Activated T-cell treated with anti-CD3 and anti-CD28 coated beads, Interleukin-2, amount 50 U/mL, for 4 hours (primary cell): ENCODE data around the gene CRYBG3. TPM values are rescaled to one million over a fixed set of nuclear protein-coding genes. Genes with fewer than 3 reads are reported as not detected.

Experiments used
- ATAC-seq, 2 donors: fragments of 200-7000 bp; cut with Tn5 transposase; one replicate each; pipeline ENCODE4 v1.10.0; 2021
- DNase-seq: peaks from one replicate; pipeline ENCODE4 v3.0.0-alpha.2; 2020
- H3K27me3 Mint-ChIP-seq: one replicate; pipeline ENCODE4 v1.8.0; 2021; ENCODE audit warnings: low read depth, mixed read lengths
- H3K36me3 Mint-ChIP-seq: one replicate; pipeline ENCODE4 v1.8.0; 2022; ENCODE audit warnings: mixed read lengths; ENCODE audit not compliant: insufficient read depth
- H3K4me1 Mint-ChIP-seq: one replicate; pipeline ENCODE4 v1.8.0; 2021; ENCODE audit warnings: low read depth, mixed read lengths
- H3K4me3 Mint-ChIP-seq: one replicate; pipeline ENCODE4 v1.8.0; 2021; ENCODE audit warnings: mild to moderate bottlenecking, moderate library complexity, mixed read lengths
- H3K9me3 Mint-ChIP-seq: one replicate; pipeline ENCODE4 v1.8.0; 2021; ENCODE audit warnings: mixed read lengths
- total RNA-seq, 3 donors: library from RNA; stranded (reverse); gene quantifications; one replicate each; pipeline ENCODE4 v1.2.1, GENCODE V29; 2021

Gene CRYBG3
- total RNA-seq, 3 donors from 2014 or later = 1.4 to 2.9 (median 2.3) TPM

DNA sequence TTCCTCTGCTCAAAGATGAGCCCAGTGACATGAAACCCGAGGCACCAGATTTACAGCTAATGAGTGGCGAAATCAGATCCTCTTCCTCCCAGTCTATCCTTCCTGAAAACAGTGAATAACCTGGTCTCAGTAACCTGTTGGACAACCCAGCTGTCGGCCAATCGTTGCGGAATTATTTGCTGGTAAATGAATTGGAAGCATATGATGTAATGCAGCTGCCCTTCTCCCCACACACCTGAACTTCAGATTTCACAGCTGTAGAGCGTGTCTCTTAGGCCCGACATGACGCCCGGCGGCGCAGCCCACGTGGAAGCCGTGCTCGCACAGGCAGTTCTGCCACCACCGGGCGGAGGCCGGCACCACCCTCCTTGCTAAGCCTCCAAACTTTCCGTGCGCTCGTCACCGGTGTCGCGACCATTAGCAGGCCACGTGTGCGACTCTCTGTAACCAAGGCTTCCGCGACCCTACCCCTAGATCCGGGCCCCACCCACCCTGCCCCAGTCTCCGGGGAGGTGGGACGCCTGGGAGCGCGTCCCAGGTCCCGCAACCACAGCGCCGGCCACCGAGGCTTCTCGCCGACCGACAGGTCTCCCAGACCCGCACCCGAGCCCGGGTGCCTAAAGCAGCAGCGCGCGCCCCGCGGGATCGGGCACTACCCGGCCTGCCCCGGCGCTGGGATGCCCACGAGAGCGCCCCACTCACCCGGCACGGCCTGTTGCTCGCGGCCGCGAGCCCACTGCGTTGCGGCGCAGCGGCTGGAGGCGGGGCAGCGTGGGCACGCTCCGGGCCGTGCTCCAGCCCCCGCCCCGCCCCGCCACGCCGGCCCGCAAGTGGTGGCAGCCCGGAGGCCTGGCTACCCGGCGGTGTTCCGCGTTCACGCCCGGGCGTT is 150.1 kb downstream of the CRYBG3 start, which contains the start of gene RIOX2:
Gene RIOX2, minus strand, starts transcription at position 753 of the 889 bp plus-strand sequence. CDS start 4,838 bp downstream, outside the sequence.
- Mint-ChIP-seq H3K36me3 (peaks cover 10% of the 10 kb centered on the region), H3K4me3 (peak within 1 kb of the TSS; percentile 86), H3K4me1 (peaks cover 54% of the 10 kb centered on the region), H3K27me3 (no peaks in the 10 kb centered on the region), H3K9me3 (no peaks in the 10 kb centered on the region)
- peak; percentile 92 for ATAC-seq
- DNase-seq = peak; percentile 77

DNA sequence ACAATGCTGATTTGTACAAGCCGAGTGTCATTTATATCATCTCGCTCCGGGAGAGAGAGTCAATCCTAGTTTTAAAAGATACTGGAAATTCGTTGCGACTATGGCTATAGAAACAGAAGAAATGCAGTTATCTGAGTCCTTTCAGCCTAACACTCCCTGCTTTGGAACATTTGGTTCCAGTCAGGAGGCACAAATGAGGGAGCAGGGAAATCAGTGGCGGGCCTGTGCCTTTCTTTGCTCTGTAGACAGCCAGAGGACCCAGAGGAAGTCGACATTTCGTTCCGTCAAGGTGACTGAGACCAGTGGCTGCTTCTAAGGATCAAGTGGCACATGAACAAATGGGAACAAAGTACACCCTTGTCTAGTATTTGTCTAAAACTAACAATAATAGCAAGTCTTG is 151.2 kb downstream of the CRYBG3 start:
- no peaks in the 10 kb centered on the region for H3K9me3 Mint-ChIP-seq
- peaks cover 4% of the 10 kb centered on the region for H3K36me3 Mint-ChIP-seq
- ATAC-seq (no peak), DNase-seq (no peak)
- peak overlapping the region; percentile 77 for H3K4me3 Mint-ChIP-seq
- no peaks in the 10 kb centered on the region for H3K27me3 Mint-ChIP-seq
- peaks cover 46% of the 10 kb centered on the region for H3K4me1 Mint-ChIP-seq

DNA sequence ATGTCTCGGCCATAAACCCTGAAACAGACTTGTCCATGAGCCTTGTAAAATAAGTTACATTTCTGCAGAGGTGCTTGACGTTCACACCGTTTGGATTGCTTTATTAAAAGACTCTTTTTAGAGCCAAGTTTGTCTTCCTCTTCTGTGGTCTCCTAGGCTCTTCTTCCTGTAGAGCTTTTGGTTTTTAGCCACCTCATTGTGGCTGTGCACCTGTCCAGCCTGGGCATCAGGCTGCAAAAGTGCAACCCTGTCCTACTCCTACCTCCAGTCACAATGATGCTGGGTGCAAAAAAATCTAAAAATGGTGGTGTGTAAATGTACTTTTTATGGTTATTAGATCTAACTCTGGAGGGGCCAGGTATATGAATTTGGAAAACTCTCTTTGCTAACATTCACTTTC is 153.2 kb downstream of the CRYBG3 start:
- ATAC-seq = no peak
- Mint-ChIP-seq H3K4me3 (no peak overlapping the region), H3K36me3 (peaks cover 4% of the 10 kb centered on the region), H3K9me3 (no peaks in the 10 kb centered on the region), H3K4me1 (peaks cover 26% of the 10 kb centered on the region), H3K27me3 (no peaks in the 10 kb centered on the region)
- DNase-seq = no peak

DNA sequence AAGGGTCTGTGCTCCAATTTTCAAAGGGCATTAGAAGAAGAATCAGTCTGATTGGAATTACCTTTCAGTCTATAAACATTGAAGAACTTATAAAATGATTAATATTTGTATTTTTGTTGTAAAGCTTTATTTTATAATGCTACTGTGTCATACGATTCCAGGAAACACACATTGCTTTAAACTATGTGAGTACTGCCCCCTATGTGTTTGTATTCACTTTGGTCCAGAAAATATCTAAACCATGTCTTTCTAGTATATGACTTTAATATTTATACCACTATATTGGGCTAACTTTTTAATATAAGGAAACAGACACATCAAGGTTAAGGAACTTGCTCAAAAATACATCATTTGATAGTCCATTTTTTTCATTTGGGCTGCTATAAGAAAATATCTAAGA is 153.7 kb downstream of the CRYBG3 start:
- H3K9me3 Mint-ChIP-seq = no peaks in the 10 kb centered on the region
- no peak overlapping the region for H3K4me3 Mint-ChIP-seq
- ATAC-seq (no peak), DNase-seq (no peak)
- H3K27me3 Mint-ChIP-seq = no peaks in the 10 kb centered on the region
- H3K36me3 Mint-ChIP-seq = no peaks in the 10 kb centered on the region
- H3K4me1 Mint-ChIP-seq = peaks cover 21% of the 10 kb centered on the region

DNA sequence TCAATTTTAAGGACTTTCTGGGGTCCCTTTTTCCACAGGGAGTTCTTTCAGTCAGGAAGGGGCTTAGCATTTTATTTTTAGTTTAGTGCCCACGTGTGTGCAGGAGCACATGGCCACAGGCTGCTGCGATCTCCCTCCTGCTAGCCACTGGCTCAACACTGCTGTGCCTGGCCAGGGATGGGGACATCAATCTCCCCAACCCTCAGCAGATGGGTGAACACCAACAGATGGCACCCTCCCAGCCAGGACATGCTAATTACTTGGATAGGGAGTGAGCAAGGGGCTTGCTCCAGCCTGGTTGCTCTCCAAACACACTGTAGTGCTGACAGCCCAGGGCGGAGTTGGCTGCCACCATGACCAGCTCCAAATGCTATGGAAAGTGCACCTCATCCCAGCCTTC is 157.8 kb downstream of the CRYBG3 start:
- no peak overlapping the region for H3K4me3 Mint-ChIP-seq
- no peaks in the 10 kb centered on the region for H3K27me3 Mint-ChIP-seq
- H3K4me1 Mint-ChIP-seq = peaks cover 5% of the 10 kb centered on the region
- H3K9me3 Mint-ChIP-seq = no peaks in the 10 kb centered on the region
- ATAC-seq = no peak
- H3K36me3 Mint-ChIP-seq = no peaks in the 10 kb centered on the region
- DNase-seq = no peak

DNA sequence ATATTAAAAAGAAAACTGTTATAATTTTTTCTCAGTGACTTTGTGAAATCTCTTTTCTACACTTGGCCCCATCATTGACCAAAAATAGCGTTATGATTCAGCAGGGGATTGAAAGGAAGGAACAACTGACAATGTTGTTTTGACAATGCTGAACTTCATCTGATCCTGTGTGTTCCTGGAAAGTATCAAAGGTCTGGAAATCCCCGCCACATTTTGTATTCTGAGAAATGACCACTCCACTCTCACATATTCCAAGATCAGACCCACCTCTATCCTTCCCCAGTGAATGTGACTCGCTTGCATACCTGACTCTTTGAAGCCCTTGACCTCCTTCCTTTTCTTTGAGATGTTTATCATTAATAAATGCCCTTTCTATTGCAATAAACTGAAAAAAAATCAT is 160.1 kb downstream of the CRYBG3 start:
- Mint-ChIP-seq H3K36me3 (no peaks in the 10 kb centered on the region), H3K9me3 (no peaks in the 10 kb centered on the region), H3K4me3 (no peak overlapping the region), H3K27me3 (no peaks in the 10 kb centered on the region), H3K4me1 (peaks cover 5% of the 10 kb centered on the region)
- ATAC-seq (peak in 1 of 2 donors; percentile 52), DNase-seq (no peak)

DNA sequence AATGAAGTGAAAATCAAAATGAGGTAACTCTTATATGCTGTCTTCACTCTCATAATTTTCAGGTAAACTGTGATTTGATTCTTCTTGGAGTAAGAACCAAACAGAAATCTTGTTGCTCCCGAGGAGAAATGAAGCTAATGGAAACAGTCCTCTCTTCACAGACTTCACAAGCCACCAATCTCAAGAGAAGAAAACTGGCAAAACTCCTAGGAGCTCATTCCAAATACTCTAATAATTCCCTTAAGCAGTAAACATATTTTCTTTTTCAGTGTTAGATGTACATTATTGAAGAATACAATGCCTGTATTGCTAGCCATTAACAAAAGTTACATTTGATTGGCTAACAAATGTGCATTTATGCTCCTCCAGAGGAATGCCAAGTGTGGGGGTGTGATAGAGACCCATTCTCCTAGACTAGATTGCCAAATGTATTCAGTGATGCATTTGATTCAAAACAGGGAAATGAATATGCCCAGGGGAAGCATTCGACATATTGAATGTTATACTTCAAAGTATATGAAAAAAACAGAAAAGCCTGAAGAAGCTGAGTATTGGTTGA is 162.2 kb downstream of the CRYBG3 start:
- no peak for DNase-seq
- Mint-ChIP-seq H3K4me3 (no peak overlapping the region), H3K9me3 (no peaks in the 10 kb centered on the region), H3K27me3 (no peaks in the 10 kb centered on the region), H3K4me1 (peaks cover 5% of the 10 kb centered on the region), H3K36me3 (no peaks in the 10 kb centered on the region)
- ATAC-seq = no peak

DNA sequence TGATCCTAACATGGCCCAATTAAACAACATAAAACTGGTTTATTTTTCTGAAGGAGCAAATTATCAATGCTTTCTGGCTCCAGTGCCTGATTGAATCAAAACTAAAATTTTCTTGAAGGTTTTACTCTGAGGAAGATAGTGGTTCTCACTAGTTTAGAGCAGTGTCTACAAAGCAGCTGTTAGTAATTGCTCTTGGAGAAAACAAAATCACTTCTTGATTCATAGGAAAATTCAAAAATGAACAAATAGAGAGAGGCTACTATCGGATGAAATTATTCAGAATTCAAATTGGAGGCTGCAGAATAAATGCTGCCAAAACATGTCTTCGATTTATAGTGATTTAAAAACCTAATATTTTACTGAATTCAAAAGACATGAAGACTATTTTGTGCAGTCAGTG is 165.5 kb downstream of the CRYBG3 start:
- H3K4me1 Mint-ChIP-seq = peaks cover 12% of the 10 kb centered on the region
- DNase-seq (no peak), ATAC-seq (no peak)
- no peak overlapping the region for H3K4me3 Mint-ChIP-seq
- no peaks in the 10 kb centered on the region for H3K9me3 Mint-ChIP-seq
- H3K36me3 Mint-ChIP-seq = no peaks in the 10 kb centered on the region
- no peaks in the 10 kb centered on the region for H3K27me3 Mint-ChIP-seq

DNA sequence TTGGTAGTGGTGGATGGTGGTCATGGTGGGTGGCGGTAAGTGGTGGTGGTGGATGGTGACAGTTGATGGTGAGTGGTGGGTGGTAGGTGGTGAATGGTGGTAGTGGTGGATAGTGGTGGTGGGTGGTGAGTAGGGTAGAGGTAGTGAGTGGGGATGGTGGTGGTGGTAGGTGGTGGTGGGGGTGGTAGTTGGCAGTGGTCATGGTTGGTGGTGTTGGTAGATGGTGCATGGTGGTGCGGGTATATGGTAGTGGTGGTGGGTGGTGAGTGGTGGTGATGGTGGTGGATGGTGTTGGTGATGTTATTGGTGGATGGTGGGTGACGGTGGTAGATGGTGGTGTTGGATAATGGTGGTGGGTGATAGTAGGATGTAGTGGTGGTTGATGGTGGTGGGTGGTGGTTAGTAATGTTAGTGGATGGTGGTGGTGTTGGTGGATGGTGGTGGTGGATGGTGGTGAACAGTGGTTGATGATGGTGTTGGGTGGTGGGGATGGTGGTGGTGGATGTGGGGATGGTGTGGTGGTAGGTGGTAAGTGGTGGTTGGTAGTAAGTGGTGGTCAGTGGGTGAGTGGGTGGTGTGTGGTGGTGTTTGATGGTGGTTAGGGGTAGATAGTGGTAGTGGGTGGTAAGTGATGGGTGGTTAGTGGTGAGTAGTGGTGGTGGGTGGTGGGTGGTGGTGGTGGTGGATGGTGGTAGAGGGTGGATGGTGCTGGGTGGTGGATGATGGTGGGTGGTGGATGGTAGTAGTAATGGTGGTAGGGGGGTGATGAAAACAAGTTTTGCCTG is 167.2 kb downstream of the CRYBG3 start:
- no peaks in the 10 kb centered on the region for H3K27me3 Mint-ChIP-seq
- H3K36me3 Mint-ChIP-seq = no peaks in the 10 kb centered on the region
- peaks cover 14% of the 10 kb centered on the region for H3K4me1 Mint-ChIP-seq
- DNase-seq (no peak), ATAC-seq (no peak)
- H3K4me3 Mint-ChIP-seq = no peak overlapping the region
- H3K9me3 Mint-ChIP-seq = no peaks in the 10 kb centered on the region

DNA sequence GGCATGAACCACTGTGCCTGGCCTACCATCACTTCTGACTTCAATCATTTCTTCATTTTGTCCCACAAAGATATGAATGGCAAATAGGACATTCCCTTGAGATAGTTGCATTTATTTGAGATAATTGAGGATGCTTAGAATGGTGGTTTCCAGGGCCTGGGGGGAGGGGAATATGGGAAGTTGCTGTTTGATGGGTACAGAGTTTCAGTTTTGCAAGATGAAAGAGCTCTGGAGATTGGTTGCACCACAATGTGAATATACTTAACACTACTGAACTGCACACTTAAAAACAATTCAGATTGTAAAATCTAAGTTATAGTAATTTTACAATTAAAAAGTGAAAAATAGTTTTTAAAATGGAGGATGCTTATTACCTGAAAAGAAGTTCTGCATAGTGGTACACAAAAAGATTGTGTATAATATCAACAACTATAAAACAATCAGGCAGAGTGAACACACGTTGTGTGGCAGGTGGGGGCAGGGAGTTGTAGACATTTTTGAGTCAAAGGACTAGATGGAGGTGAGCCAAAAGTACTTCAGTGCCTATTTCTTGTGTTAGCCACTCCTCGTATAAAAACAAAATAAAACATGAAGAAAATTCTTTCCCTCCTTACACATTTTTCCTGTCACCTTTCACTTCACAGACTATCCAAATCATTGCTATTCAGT is 168.9 kb downstream of the CRYBG3 start:
- Mint-ChIP-seq H3K9me3 (no peaks in the 10 kb centered on the region), H3K4me3 (peak overlapping the region; percentile 67), H3K27me3 (peaks cover 3% of the 10 kb centered on the region), H3K36me3 (no peaks in the 10 kb centered on the region), H3K4me1 (peaks cover 14% of the 10 kb centered on the region)
- DNase-seq = no peak
- ATAC-seq = no peak

DNA sequence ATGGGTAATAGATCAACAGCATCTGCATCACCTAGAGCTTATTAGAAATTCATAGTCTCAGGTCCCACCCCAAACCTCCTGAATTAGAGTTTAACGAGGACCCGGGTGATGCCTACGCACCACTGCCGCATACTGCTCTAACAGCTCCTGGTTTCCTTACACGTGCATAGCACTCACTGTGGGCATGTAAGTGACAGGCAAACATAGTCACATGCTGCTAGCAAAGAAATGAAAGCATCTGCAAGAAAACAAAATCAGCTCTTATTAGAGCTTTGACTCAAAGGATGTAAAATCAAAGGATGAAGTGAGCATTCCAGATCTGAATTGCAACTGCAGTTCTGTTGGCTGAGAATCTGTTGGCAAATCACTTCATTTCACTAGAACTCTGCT is 169.5 kb downstream of the CRYBG3 start:
- H3K4me1 Mint-ChIP-seq = peaks cover 14% of the 10 kb centered on the region
- H3K9me3 Mint-ChIP-seq = no peaks in the 10 kb centered on the region
- no peaks in the 10 kb centered on the region for H3K36me3 Mint-ChIP-seq
- H3K27me3 Mint-ChIP-seq = peaks cover 3% of the 10 kb centered on the region
- no peak for DNase-seq
- peak overlapping the region; percentile 67 for H3K4me3 Mint-ChIP-seq
- peak; percentile 63 to 78 for ATAC-seq

DNA sequence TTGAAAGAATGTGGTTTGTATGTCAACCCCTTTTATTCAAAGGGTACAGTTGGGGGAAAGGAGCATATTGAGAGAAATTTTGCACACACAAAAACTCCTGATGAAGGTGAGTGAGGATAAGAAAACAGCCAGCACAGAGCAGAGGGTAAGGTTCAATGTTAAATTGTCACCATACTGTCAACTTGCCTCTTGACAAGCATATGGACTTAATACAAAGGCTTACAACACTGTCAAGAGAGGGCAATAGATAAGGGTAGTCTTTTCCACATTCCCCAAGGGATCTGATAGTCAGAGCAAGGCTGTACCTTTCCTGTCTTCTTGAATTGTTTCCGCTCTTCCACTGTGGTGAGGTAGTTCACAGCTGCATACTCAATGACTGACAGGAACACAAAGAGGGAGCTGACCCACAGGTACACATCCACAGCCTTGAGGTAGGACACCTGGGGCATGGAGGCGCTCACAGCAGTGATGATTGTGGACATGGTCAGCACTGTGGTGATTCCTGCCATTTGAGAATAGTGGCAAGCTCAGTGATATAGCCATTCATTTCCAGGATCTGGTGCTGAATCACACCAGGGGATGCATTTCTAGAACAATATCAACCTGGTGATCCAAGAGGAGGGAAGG is 170.8 kb downstream of the CRYBG3 start:
- no peak for ATAC-seq
- Mint-ChIP-seq H3K4me3 (no peak overlapping the region), H3K36me3 (no peaks in the 10 kb centered on the region), H3K27me3 (peaks cover 3% of the 10 kb centered on the region), H3K9me3 (no peaks in the 10 kb centered on the region), H3K4me1 (peaks cover 14% of the 10 kb centered on the region)
- no peak for DNase-seq

DNA sequence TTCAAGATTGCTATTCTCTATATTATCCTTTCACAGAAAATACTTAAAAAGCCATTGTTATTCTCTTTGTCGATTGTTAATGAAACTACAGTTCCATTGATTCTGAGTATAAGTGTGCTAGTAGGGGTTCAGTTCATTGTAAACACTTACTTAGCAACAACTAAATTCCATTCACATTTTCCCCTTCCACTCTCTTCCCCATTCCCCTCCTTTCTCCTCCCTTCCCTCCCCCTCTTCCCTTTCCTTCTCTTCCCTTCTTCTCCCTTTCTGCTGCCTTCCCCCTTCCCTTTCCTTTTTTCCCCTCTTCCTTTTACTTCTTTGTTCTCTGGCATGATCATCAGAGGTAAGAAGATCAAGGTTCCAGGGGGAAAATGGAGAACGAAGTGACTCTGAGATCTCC is 171.7 kb downstream of the CRYBG3 start:
- DNase-seq (no peak), ATAC-seq (no peak)
- H3K9me3 Mint-ChIP-seq = no peaks in the 10 kb centered on the region
- H3K27me3 Mint-ChIP-seq = peaks cover 3% of the 10 kb centered on the region
- peaks cover 14% of the 10 kb centered on the region for H3K4me1 Mint-ChIP-seq
- H3K36me3 Mint-ChIP-seq = no peaks in the 10 kb centered on the region
- no peak overlapping the region for H3K4me3 Mint-ChIP-seq
